ENCODE measurements around the gene REXO5.

The REXO5 gene

GRCh38 chr16:20844054-20844453 is 37.7 kb downstream of the REXO5 start:
- Histone ChIP-seq H3K4me2 (ENCODE audit: low read length) (no peak overlapping the region), H3K4me1 (ENCODE audit: low read length) (no peaks in the 10 kb centered on the region), H3K27ac (ENCODE audit: low read length) (no peak overlapping the region), H2AFZ (ENCODE audit: low read depth, low read length) (no peak overlapping the region), H3K27me3 (ENCODE audit: low read depth, low read length) (no peaks in the 10 kb centered on the region), H3K36me3 (replicated peaks; ENCODE audit: low read depth, low read length) (peaks cover 27% of the 10 kb centered on the region), H3K9ac (ENCODE audit: low read length) (no peak overlapping the region), H4K20me1 (ENCODE audit: insufficient read depth, low read length) (no peaks in the 10 kb centered on the region), H3K79me2 (ENCODE audit: low read length) (no peaks in the 10 kb centered on the region), H3K9me3 (ENCODE audit: insufficient read depth, low read length) (no peaks in the 10 kb centered on the region), H3K4me3 (ENCODE audit: low read length) (no peak overlapping the region)
- no peak for TF ChIP-seq CTCF (IDR thresholded peaks at IDR 0.05; ENCODE audit: low read depth, low read length)
- no peak for TF ChIP-seq EZH2phosphoT487 (IDR thresholded peaks at IDR 0.05; ENCODE audit: low read depth)

GRCh38 chr16:20844588-20844987 is 38.3 kb downstream of the REXO5 start:
- Histone ChIP-seq H3K27ac (ENCODE audit: low read length) (no peak overlapping the region), H3K4me2 (ENCODE audit: low read length) (no peak overlapping the region), H3K4me3 (ENCODE audit: low read length) (no peak overlapping the region), H3K9me3 (ENCODE audit: insufficient read depth, low read length) (no peaks in the 10 kb centered on the region), H3K79me2 (ENCODE audit: low read length) (no peaks in the 10 kb centered on the region), H3K4me1 (ENCODE audit: low read length) (no peaks in the 10 kb centered on the region), H4K20me1 (ENCODE audit: insufficient read depth, low read length) (no peaks in the 10 kb centered on the region), H3K9ac (ENCODE audit: low read length) (no peak overlapping the region), H3K36me3 (replicated peaks; ENCODE audit: low read depth, low read length) (peaks cover 27% of the 10 kb centered on the region), H3K27me3 (ENCODE audit: low read depth, low read length) (no peaks in the 10 kb centered on the region), H2AFZ (ENCODE audit: low read depth, low read length) (no peak overlapping the region)
- TF ChIP-seq EZH2phosphoT487 (IDR thresholded peaks at IDR 0.05; ENCODE audit: low read depth), result no peak
- no peak for TF ChIP-seq CTCF (IDR thresholded peaks at IDR 0.05; ENCODE audit: low read depth, low read length)

- no peak overlapping the region for H3K9ac ChIP-seq (ENCODE audit: low read length)
- no peaks in the 10 kb centered on the region for H3K4me1 ChIP-seq (ENCODE audit: low read length)
- H4K20me1 ChIP-seq (ENCODE audit: insufficient read depth, low read length), result no peaks in the 10 kb centered on the region
- peaks cover 19% of the 10 kb centered on the region for H3K36me3 ChIP-seq (replicated peaks; ENCODE audit: low read depth, low read length)
- H2AFZ ChIP-seq (ENCODE audit: low read depth, low read length), result no peak overlapping the region
- H3K79me2 ChIP-seq (ENCODE audit: low read length), result no peaks in the 10 kb centered on the region
- H3K4me2 ChIP-seq (ENCODE audit: low read length), result no peak overlapping the region
- H3K4me3 ChIP-seq (ENCODE audit: low read length), result no peak overlapping the region
- H3K27ac ChIP-seq (ENCODE audit: low read length), result no peak overlapping the region
- no peak for TF ChIP-seq CTCF (IDR thresholded peaks at IDR 0.05; ENCODE audit: low read depth, low read length)
- TF ChIP-seq EZH2phosphoT487 (IDR thresholded peaks at IDR 0.05; ENCODE audit: low read depth), result no peak
- H3K27me3 ChIP-seq (ENCODE audit: low read depth, low read length), result no peaks in the 10 kb centered on the region
- H3K9me3 ChIP-seq (ENCODE audit: insufficient read depth, low read length), result no peaks in the 10 kb centered on the region
Measured at GRCh38 chr16:20846030-20846429, 39.7 kb downstream of the REXO5 start.

- H3K27me3 ChIP-seq (ENCODE audit: low read depth, low read length), result no peaks in the 10 kb centered on the region
- H3K4me3 ChIP-seq (ENCODE audit: low read length), result no peak overlapping the region
- no peak overlapping the region for H3K27ac ChIP-seq (ENCODE audit: low read length)
- H3K4me2 ChIP-seq (ENCODE audit: low read length), result no peak overlapping the region
- no peaks in the 10 kb centered on the region for H4K20me1 ChIP-seq (ENCODE audit: insufficient read depth, low read length)
- H3K9ac ChIP-seq (ENCODE audit: low read length), result no peak overlapping the region
- no peaks in the 10 kb centered on the region for H3K4me1 ChIP-seq (ENCODE audit: low read length)
- no peaks in the 10 kb centered on the region for H3K9me3 ChIP-seq (ENCODE audit: insufficient read depth, low read length)
- TF ChIP-seq EZH2phosphoT487 (IDR thresholded peaks at IDR 0.05; ENCODE audit: low read depth) (no peak), CTCF (IDR thresholded peaks at IDR 0.05; ENCODE audit: low read depth, low read length) (no peak)
- H3K36me3 ChIP-seq (replicated peaks; ENCODE audit: low read depth, low read length), result peaks cover 19% of the 10 kb centered on the region
- no peaks in the 10 kb centered on the region for H3K79me2 ChIP-seq (ENCODE audit: low read length)
- no peak overlapping the region for H2AFZ ChIP-seq (ENCODE audit: low read depth, low read length)
Measured at GRCh38 chr16:20846551-20846950, 40.2 kb downstream of the REXO5 start.

Data from OCI-LY3 (cell line).